Activated naive CD4-positive, alpha-beta T cell treated with anti-CD3 and anti-CD28 coated beads for 36 hours (primary cell): ENCODE results near the gene DAPL1. TPM values are rescaled to one million over a fixed set of nuclear protein-coding genes. Genes with fewer than 3 reads are reported as not detected.

Source experiments
- CTCF ChIA-PET: fragments of 350-600 bp; sonication (Branson Sonifier 250); formaldehyde crosslinking; loops from one replicate; lab custom pipeline; 2021; ENCODE audit warnings: antibody characterized with exemption; lab: Charles Lee
- DNase-seq: peaks from one replicate; pipeline ENCODE4 v3.0.0-alpha.2; 2020
- H3K27ac Mint-ChIP-seq: one replicate; pipeline ENCODE4 v1.8.0; 2021; ENCODE audit warnings: mild to moderate bottlenecking, mixed read lengths
- H3K27me3 Mint-ChIP-seq: one replicate; pipeline ENCODE4 v1.8.0; 2021; ENCODE audit warnings: low read depth, mixed read lengths
- H3K36me3 Mint-ChIP-seq: one replicate; pipeline ENCODE4 v1.8.0; 2021; ENCODE audit warnings: low read depth, mixed read lengths
- H3K4me1 Mint-ChIP-seq: one replicate; pipeline ENCODE4 v1.8.0; 2021; ENCODE audit warnings: low read depth, mixed read lengths
- H3K4me3 Mint-ChIP-seq: one replicate; pipeline ENCODE4 v1.8.0; 2021; ENCODE audit warnings: mild to moderate bottlenecking, moderate library complexity, mixed read lengths
- H3K9me3 Mint-ChIP-seq: one replicate; pipeline ENCODE4 v1.8.0; 2021; ENCODE audit warnings: mixed read lengths
- intact Hi-C: fragments of 100-400 bp; cut with micrococcal nuclease; formaldehyde crosslinking; loops from one replicate; pipeline ENCODE4 v1.15.1; 2023
- total RNA-seq, 2 experiments: library from RNA; stranded (reverse); gene quantifications; one replicate each; pipeline ENCODE4 v1.2.3, GENCODE V29; 2021

DAPL1 gene
- total RNA-seq, 2 experiments from 2014 or later: not detected

- CTCF ChIA-PET: no interaction called here
- intact Hi-C loops: no loop called here
- Mint-ChIP-seq H3K4me3 (no peak overlapping the region), H3K27ac (no peak overlapping the region), H3K36me3 (no peaks in the 10 kb centered on the region), H3K9me3 (no peaks in the 10 kb centered on the region), H3K4me1 (no peaks in the 10 kb centered on the region), H3K27me3 (peaks cover 4% of the 10 kb centered on the region)
- DNase-seq: no peak
These were observed 13.3 kb downstream of the DAPL1 start for GRCh38 chr2:158808426-158808825.

- Mint-ChIP-seq H3K9me3 (no peaks in the 10 kb centered on the region), H3K4me3 (no peak overlapping the region), H3K27ac (no peak overlapping the region), H3K36me3 (no peaks in the 10 kb centered on the region), H3K4me1 (no peaks in the 10 kb centered on the region), H3K27me3 (peaks cover 7% of the 10 kb centered on the region)
- intact Hi-C loops: no loop called here
- DNase-seq: no peak
- CTCF ChIA-PET: no interaction called here
These were observed 14.7 kb downstream of the DAPL1 start for GRCh38 chr2:158809816-158810215.

GRCh38 chr2:158810731-158811460 is 15.8 kb downstream of the DAPL1 start:
- no peaks in the 10 kb centered on the region for H3K4me1 Mint-ChIP-seq
- intact Hi-C loops: no loop called here
- CTCF ChIA-PET: no interaction called here
- no peak overlapping the region for H3K27ac Mint-ChIP-seq
- no peaks in the 10 kb centered on the region for H3K9me3 Mint-ChIP-seq
- DNase-seq: no peak
- no peaks in the 10 kb centered on the region for H3K36me3 Mint-ChIP-seq
- peaks cover 7% of the 10 kb centered on the region for H3K27me3 Mint-ChIP-seq
- H3K4me3 Mint-ChIP-seq: no peak overlapping the region

- no peaks in the 10 kb centered on the region for H3K36me3 Mint-ChIP-seq
These were observed 20.0 kb downstream of the DAPL1 start for GRCh38 chr2:158815166-158815565.

GRCh38 chr2:158815658-158816057 is 20.5 kb downstream of the DAPL1 start:
- no peak for DNase-seq
- intact Hi-C loops: no loop called here
- no peaks in the 10 kb centered on the region for H3K9me3 Mint-ChIP-seq
- H3K4me3 Mint-ChIP-seq: no peak overlapping the region
- CTCF ChIA-PET: interaction anchor here (0.6 kb wide), 1 partner anchor 23 kb away, joined by 3 read pairs; no protein-coding TSS in a partner anchor
- H3K27ac Mint-ChIP-seq: no peak overlapping the region
- no peaks in the 10 kb centered on the region for H3K36me3 Mint-ChIP-seq
- no peaks in the 10 kb centered on the region for H3K4me1 Mint-ChIP-seq
- H3K27me3 Mint-ChIP-seq: peaks cover 12% of the 10 kb centered on the region

More at GRCh38 chr2:158815166-158815565, 20.0 kb downstream of the DAPL1 start:
- intact Hi-C loops: no loop called here
- peaks cover 12% of the 10 kb centered on the region for H3K27me3 Mint-ChIP-seq
- no peaks in the 10 kb centered on the region for H3K4me1 Mint-ChIP-seq
- H3K9me3 Mint-ChIP-seq: no peaks in the 10 kb centered on the region
- no peak overlapping the region for H3K4me3 Mint-ChIP-seq
- H3K27ac Mint-ChIP-seq: no peak overlapping the region
- CTCF ChIA-PET: interaction anchor here (0.6 to 0.8 kb wide), 2 partner anchors 23 to 295 kb away, joined by 3 read pairs; no protein-coding TSS in a partner anchor
- DNase-seq: no peak

- intact Hi-C loops: no loop called here
- H3K4me1 Mint-ChIP-seq: no peaks in the 10 kb centered on the region
- H3K27ac Mint-ChIP-seq: no peak overlapping the region
These were observed 22.5 kb downstream of the DAPL1 start for GRCh38 chr2:158817588-158817987.

GRCh38 chr2:158818511-158818910 is 23.4 kb downstream of the DAPL1 start:
- no peak for DNase-seq
- no peaks in the 10 kb centered on the region for H3K9me3 Mint-ChIP-seq
- H3K4me1 Mint-ChIP-seq: no peaks in the 10 kb centered on the region
- intact Hi-C loops: no loop called here
- CTCF ChIA-PET: no interaction called here
- no peaks in the 10 kb centered on the region for H3K36me3 Mint-ChIP-seq
- no peak overlapping the region for H3K4me3 Mint-ChIP-seq
- H3K27me3 Mint-ChIP-seq: peaks cover 8% of the 10 kb centered on the region
- H3K27ac Mint-ChIP-seq: no peak overlapping the region

More at GRCh38 chr2:158817588-158817987, 22.5 kb downstream of the DAPL1 start:
- no peaks in the 10 kb centered on the region for H3K9me3 Mint-ChIP-seq
- H3K27me3 Mint-ChIP-seq: peaks cover 8% of the 10 kb centered on the region
- H3K36me3 Mint-ChIP-seq: no peaks in the 10 kb centered on the region
- H3K4me3 Mint-ChIP-seq: no peak overlapping the region
- no peak for DNase-seq
- CTCF ChIA-PET: no interaction called here

- no peaks in the 10 kb centered on the region for H3K36me3 Mint-ChIP-seq
- intact Hi-C loops: no loop called here
- H3K4me1 Mint-ChIP-seq: no peaks in the 10 kb centered on the region
- no peaks in the 10 kb centered on the region for H3K9me3 Mint-ChIP-seq
- H3K27me3 Mint-ChIP-seq: peaks cover 6% of the 10 kb centered on the region
- no peak for DNase-seq
- H3K4me3 Mint-ChIP-seq: no peak overlapping the region
- H3K27ac Mint-ChIP-seq: no peak overlapping the region
- CTCF ChIA-PET: no interaction called here
These were observed 27.1 kb downstream of the DAPL1 start for GRCh38 chr2:158822193-158822592.

GRCh38 chr2:158823486-158824237 is 28.5 kb downstream of the DAPL1 start:
- no peak for DNase-seq
- Mint-ChIP-seq H3K36me3 (no peaks in the 10 kb centered on the region), H3K27ac (no peak overlapping the region), H3K4me1 (no peaks in the 10 kb centered on the region), H3K9me3 (no peaks in the 10 kb centered on the region), H3K4me3 (no peak overlapping the region), H3K27me3 (peaks cover 3% of the 10 kb centered on the region)
- intact Hi-C loops: no loop called here
- CTCF ChIA-PET: no interaction called here

GRCh38 chr2:158825021-158825420 is 29.9 kb downstream of the DAPL1 start:
- H3K4me3 Mint-ChIP-seq: no peak overlapping the region
- H3K27me3 Mint-ChIP-seq: peaks cover 5% of the 10 kb centered on the region
- H3K27ac Mint-ChIP-seq: no peak overlapping the region
- CTCF ChIA-PET: no interaction called here
- H3K9me3 Mint-ChIP-seq: no peaks in the 10 kb centered on the region
- H3K36me3 Mint-ChIP-seq: no peaks in the 10 kb centered on the region
- H3K4me1 Mint-ChIP-seq: no peaks in the 10 kb centered on the region
- DNase-seq: no peak
- intact Hi-C loops: no loop called here

GRCh38 chr2:158826965-158827364 is 31.8 kb downstream of the DAPL1 start:
- no peak overlapping the region for H3K27ac Mint-ChIP-seq
- H3K27me3 Mint-ChIP-seq: peaks cover 5% of the 10 kb centered on the region
- no peaks in the 10 kb centered on the region for H3K4me1 Mint-ChIP-seq
- intact Hi-C loops: no loop called here
- DNase-seq: no peak
- no peaks in the 10 kb centered on the region for H3K36me3 Mint-ChIP-seq
- no peaks in the 10 kb centered on the region for H3K9me3 Mint-ChIP-seq
- no peak overlapping the region for H3K4me3 Mint-ChIP-seq
- CTCF ChIA-PET: no interaction called here

- Mint-ChIP-seq H3K36me3 (no peaks in the 10 kb centered on the region), H3K9me3 (no peaks in the 10 kb centered on the region), H3K4me3 (no peak overlapping the region), H3K27ac (no peak overlapping the region), H3K4me1 (no peaks in the 10 kb centered on the region), H3K27me3 (peaks cover 5% of the 10 kb centered on the region)
- intact Hi-C loops: no loop called here
- CTCF ChIA-PET: no interaction called here
- DNase-seq: no peak
These were observed 33.5 kb downstream of the DAPL1 start for GRCh38 chr2:158828378-158829164.
